Neural progenitor cell (in vitro differentiated cells): Measurements from ENCODE around the gene SCAPER. TPM values are rescaled to one million over a fixed set of nuclear protein-coding genes. Genes with fewer than 3 reads are reported as not detected.

Experiments used
- DNase-seq: peaks from one replicate; pipeline ENCODE4 v3.0.0-alpha.2; 2016; ENCODE audit warnings: low spot score
- H2AFZ ChIP-seq: fragments of 200-600 bp; sonication (generic); replicated peaks from 2 replicates; pipeline ENCODE4 v1.6.1; 2016; ENCODE audit warnings: antibody characterized with exemption
- H3F3A ChIP-seq: fragments of 200-600 bp; sonication (generic); 2 replicates; pipeline ENCODE4 v1.6.1; 2016; ENCODE audit warnings: antibody characterized with exemption, low read depth
- H3K27ac ChIP-seq: fragments of 200-600 bp; sonication (generic); 2 replicates; pipeline ENCODE4 v1.5.1; 2016; ENCODE audit warnings: mild to moderate bottlenecking
- H3K27me3 ChIP-seq: fragments of 200-600 bp; sonication (generic); 2 replicates; pipeline ENCODE4 v1.6.1; 2016; ENCODE audit warnings: mild to moderate bottlenecking, moderate library complexity
- H3K36me3 ChIP-seq: fragments of 200-600 bp; sonication (generic); 2 replicates; pipeline ENCODE4 v1.5.1; 2016
- H3K4me1 ChIP-seq: fragments of 200-600 bp; sonication (generic); 2 replicates; pipeline ENCODE4 v1.6.1; 2016; ENCODE audit warnings: mixed run types
- H3K4me2 ChIP-seq: fragments of 200-600 bp; sonication (generic); 2 replicates; pipeline ENCODE4 v1.6.1; 2016
- H3K4me3 ChIP-seq: fragments of 200-600 bp; sonication (generic); 2 replicates; pipeline ENCODE4 v1.5.1; 2016
- H3K79me2 ChIP-seq: fragments of 200-600 bp; sonication (generic); 2 replicates; pipeline ENCODE4 v1.6.1; 2016; ENCODE audit warnings: low read depth
- H3K9ac ChIP-seq: fragments of 200-600 bp; sonication (generic); 2 replicates; pipeline ENCODE4 v1.6.1; 2016
- H3K9me3 ChIP-seq: fragments of 200-600 bp; sonication (generic); 2 replicates; pipeline ENCODE4 v1.5.1; 2016; ENCODE audit warnings: low read depth
- H4K20me1 ChIP-seq: fragments of 200-600 bp; sonication (generic); 2 replicates; pipeline ENCODE4 v1.6.1; 2016; ENCODE audit warnings: low read depth
- H3K27ac Mint-ChIP-seq: 3 replicates; pipeline ENCODE4 v1.8.0; 2021; ENCODE audit warnings: mixed read lengths
- H3K27me3 Mint-ChIP-seq: 2 replicates; pipeline ENCODE4 v1.8.0; 2022; ENCODE audit warnings: low read depth, mild to moderate bottlenecking, inconsistent platforms, moderate library complexity, mixed read lengths; ENCODE audit not compliant: insufficient read depth
- H3K36me3 Mint-ChIP-seq: 3 replicates; pipeline ENCODE4 v1.8.0; 2021; ENCODE audit warnings: mixed read lengths
- H3K4me1 Mint-ChIP-seq: 3 replicates; pipeline ENCODE4 v1.8.0; 2021; ENCODE audit warnings: mixed read lengths
- H3K4me3 Mint-ChIP-seq: 3 replicates; pipeline ENCODE4 v1.8.0; 2021; ENCODE audit warnings: mild to moderate bottlenecking, moderate library complexity, mixed read lengths
- H3K9me3 Mint-ChIP-seq: 3 replicates; pipeline ENCODE4 v1.8.0; 2020; ENCODE audit warnings: mixed read lengths
- CTCF ChIP-seq: fragments of 200-600 bp; sonication (generic); IDR thresholded peaks from 2 replicates; pipeline ENCODE4 v1.5.1; 2017; ENCODE audit warnings: antibody characterized with exemption, mild to moderate bottlenecking
- EZH2 ChIP-seq: fragments of 200-600 bp; sonication (generic); IDR thresholded peaks from 2 replicates; pipeline ENCODE4 v1.6.1; 2017; ENCODE audit warnings: antibody characterized with exemption, mild to moderate bottlenecking, moderate library complexity
- EZH2phosphoT487 ChIP-seq: fragments of 200-600 bp; sonication (generic); IDR thresholded peaks from 2 replicates; pipeline ENCODE4 v1.6.1; 2017; ENCODE audit warnings: antibody characterized with exemption
- total RNA-seq: library from RNA; depleted of rRNA; stranded (reverse); fragments of >200 nt; gene quantifications from 2 replicates; pipeline ENCODE4 v1.2.3, GENCODE V29; 2015; ENCODE audit warnings: low replicate concordance

Gene SCAPER
- total RNA-seq, 1 donor from 2014 or later, result 20.4 TPM

GRCh38 chr15:76353903-76354302 is 551.2 kb downstream of the SCAPER start:
- no peak for DNase-seq
- Mint-ChIP-seq H3K9me3 (no peaks in the 10 kb centered on the region), H3K36me3 (no peaks in the 10 kb centered on the region), H3K4me1 (no peaks in the 10 kb centered on the region), H3K4me3 (no peak overlapping the region), H3K27me3 (peaks cover 3% of the 10 kb centered on the region), H3K27ac (no peak overlapping the region)
- Histone ChIP-seq H4K20me1 (no peaks in the 10 kb centered on the region), H3K27me3 (peaks cover 28% of the 10 kb centered on the region), H3K4me2 (no peak overlapping the region), H3K27ac (no peak overlapping the region), H3K4me1 (no peaks in the 10 kb centered on the region), H3F3A (peaks cover 5% of the 10 kb centered on the region), H3K9ac (no peak overlapping the region), H3K9me3 (no peaks in the 10 kb centered on the region), H2AFZ (no peak overlapping the region), H3K36me3 (no peaks in the 10 kb centered on the region), H3K79me2 (no peaks in the 10 kb centered on the region), H3K4me3 (no peak overlapping the region)
- TF ChIP-seq EZH2phosphoT487, result no peak
- no peak for TF ChIP-seq CTCF
- no peak for TF ChIP-seq EZH2

DNA sequence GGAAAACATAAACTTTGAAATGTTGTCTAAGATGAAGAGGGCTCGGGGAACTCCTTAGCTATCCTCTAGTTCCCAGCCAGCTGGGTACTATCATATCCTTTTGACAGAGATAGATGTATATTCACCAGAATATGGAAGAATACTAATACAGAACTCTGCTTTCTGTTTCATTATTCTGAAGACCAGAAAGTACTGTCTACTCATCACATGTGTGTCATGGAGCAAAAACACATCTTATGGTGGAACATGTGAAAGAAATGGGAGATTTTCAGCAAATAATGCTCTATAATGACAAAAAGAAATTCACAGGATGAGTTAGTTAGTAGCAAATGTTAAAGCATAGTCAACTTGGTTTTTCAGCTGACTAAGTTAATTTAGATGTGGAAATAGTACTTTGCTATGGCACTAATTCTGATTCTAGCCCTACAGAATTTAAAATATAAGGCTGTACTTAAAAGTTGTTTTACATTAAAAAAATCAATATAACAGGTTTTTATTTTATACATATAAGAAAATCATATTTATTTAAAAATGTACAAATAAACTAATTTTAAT is 552.0 kb downstream of the SCAPER start:
- H3K79me2 ChIP-seq, result no peaks in the 10 kb centered on the region
- Mint-ChIP-seq H3K4me3 (no peak overlapping the region), H3K27me3 (peaks cover 9% of the 10 kb centered on the region), H3K36me3 (no peaks in the 10 kb centered on the region), H3K9me3 (no peaks in the 10 kb centered on the region), H3K27ac (no peak overlapping the region), H3K4me1 (no peaks in the 10 kb centered on the region)
- peaks cover 5% of the 10 kb centered on the region for H3F3A ChIP-seq
- H2AFZ ChIP-seq, result no peak overlapping the region
- DNase-seq, result no peak
- H3K4me3 ChIP-seq, result no peak overlapping the region
- TF ChIP-seq EZH2phosphoT487 (no peak), EZH2 (no peak), CTCF (no peak)
- H3K9me3 ChIP-seq, result no peaks in the 10 kb centered on the region
- no peak overlapping the region for H3K4me2 ChIP-seq
- peaks cover 6% of the 10 kb centered on the region for H4K20me1 ChIP-seq
- peaks cover 36% of the 10 kb centered on the region for H3K27me3 ChIP-seq
- H3K4me1 ChIP-seq, result no peaks in the 10 kb centered on the region
- no peaks in the 10 kb centered on the region for H3K36me3 ChIP-seq
- H3K27ac ChIP-seq, result no peak overlapping the region
- H3K9ac ChIP-seq, result no peak overlapping the region

DNA sequence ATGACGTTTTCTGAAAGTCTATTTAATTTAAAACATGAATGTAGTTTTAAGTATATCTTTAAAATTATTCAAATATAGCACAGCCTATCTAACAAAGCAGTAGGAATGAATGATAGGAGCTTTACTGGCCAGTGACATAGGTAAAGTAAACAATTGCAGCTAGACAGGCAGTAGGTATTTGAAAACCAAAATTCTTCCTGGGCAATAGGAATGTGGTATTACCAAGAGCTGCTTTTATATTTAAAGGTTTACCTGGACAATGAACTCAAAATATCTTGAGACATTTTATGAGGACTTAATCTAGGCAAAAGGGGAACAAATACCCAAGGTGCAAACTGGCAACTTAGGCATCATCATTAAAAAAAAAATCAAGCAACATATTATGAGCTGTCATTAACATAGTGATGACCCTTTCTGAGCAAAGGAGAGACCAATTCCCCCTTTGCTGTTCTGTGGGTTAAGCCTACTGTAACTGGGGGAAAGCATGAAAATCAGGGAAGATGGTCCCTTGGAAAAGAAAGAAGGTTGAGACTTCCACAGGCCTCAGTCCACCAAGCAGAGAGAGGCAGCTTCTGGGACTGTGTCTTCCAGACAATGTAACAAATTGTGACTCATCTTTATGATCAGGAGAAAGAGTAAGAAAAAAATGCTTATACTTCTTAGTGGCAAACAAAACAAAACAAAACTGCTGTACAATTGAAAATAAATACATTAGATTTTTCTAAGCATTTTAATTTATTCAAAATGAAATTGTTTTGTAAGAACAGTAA is 555.7 kb downstream of the SCAPER start:
- peaks cover 13% of the 10 kb centered on the region for H3K4me1 Mint-ChIP-seq

More for the DNA sequence above, 555.7 kb downstream of the SCAPER start:
- Histone ChIP-seq H3K9me3 (no peaks in the 10 kb centered on the region), H3K4me2 (no peak overlapping the region), H3K79me2 (no peaks in the 10 kb centered on the region), H4K20me1 (peaks cover 42% of the 10 kb centered on the region), H3K36me3 (no peaks in the 10 kb centered on the region), H3F3A (peaks cover 21% of the 10 kb centered on the region), H3K27ac (no peak overlapping the region), H3K4me3 (no peak overlapping the region), H3K27me3 (peaks cover 72% of the 10 kb centered on the region), H3K4me1 (peaks cover 12% of the 10 kb centered on the region), H3K9ac (no peak overlapping the region), H2AFZ (no peak overlapping the region)
- Mint-ChIP-seq H3K27ac (no peak overlapping the region), H3K36me3 (no peaks in the 10 kb centered on the region), H3K27me3 (peaks cover 35% of the 10 kb centered on the region), H3K9me3 (no peaks in the 10 kb centered on the region), H3K4me3 (no peak overlapping the region)
- TF ChIP-seq CTCF (no peak), EZH2phosphoT487 (no peak), EZH2 (no peak)
- DNase-seq, result no peak
